ENCODE measurements around the gene KIF18B.

Gene KIF18B

GRCh38 chr17:44934745-44935105 is 12.8 kb downstream of the KIF18B start:
- TF ChIP-seq SUZ12 (IDR thresholded peaks at IDR 0.05; ENCODE audit: extremely low read depth, insufficient read depth, insufficient read length) (no peak), ZNF274 (IDR thresholded peaks at IDR 0.05; ENCODE audit: low read depth, low read length) (no peak), YY1 (IDR thresholded peaks at IDR 0.05; ENCODE audit: insufficient read depth, insufficient read length) (no peak)
- no peak for DNase-seq (ENCODE audit: low read depth, low spot score)
- peaks cover 88% of the 10 kb centered on the region for H3K36me3 ChIP-seq (ENCODE audit: insufficient read depth, insufficient read length, low read length)
- H3K4me1 ChIP-seq (ENCODE audit: insufficient read depth, insufficient read length), result no peaks in the 10 kb centered on the region
- H3K9ac ChIP-seq (ENCODE audit: insufficient read length, low read depth), result no peak overlapping the region
- H3K27me3 ChIP-seq (ENCODE audit: insufficient read depth, insufficient read length), result no peaks in the 10 kb centered on the region
- H3K9me3 ChIP-seq (ENCODE audit: insufficient read depth, low read length), result peaks cover 6% of the 10 kb centered on the region; the same call in 1 of the 2 replicates
- no peak overlapping the region for H3K4me3 ChIP-seq (ENCODE audit: insufficient read length, low read depth)

- peaks cover 89% of the 10 kb centered on the region for H3K36me3 ChIP-seq (ENCODE audit: insufficient read depth, insufficient read length, low read length)
- H3K9ac ChIP-seq (ENCODE audit: insufficient read length, low read depth), result no peak overlapping the region
- H3K4me1 ChIP-seq (ENCODE audit: insufficient read depth, insufficient read length), result no peaks in the 10 kb centered on the region
- TF ChIP-seq ZNF274 (IDR thresholded peaks at IDR 0.05; ENCODE audit: low read depth, low read length) (no peak), YY1 (IDR thresholded peaks at IDR 0.05; ENCODE audit: insufficient read depth, insufficient read length) (no peak), SUZ12 (IDR thresholded peaks at IDR 0.05; ENCODE audit: extremely low read depth, insufficient read depth, insufficient read length) (no peak)
- no peak for DNase-seq (ENCODE audit: low read depth, low spot score)
- no peak overlapping the region for H3K4me3 ChIP-seq (ENCODE audit: insufficient read length, low read depth)
- no peaks in the 10 kb centered on the region for H3K27me3 ChIP-seq (ENCODE audit: insufficient read depth, insufficient read length)
- peaks cover 6% of the 10 kb centered on the region; the same call in 1 of the 2 replicates for H3K9me3 ChIP-seq (ENCODE audit: insufficient read depth, low read length)
Observed at GRCh38 chr17:44933824-44934744, 13.5 kb downstream of the KIF18B start.

GRCh38 chr17:44932787-44933097 is 14.8 kb downstream of the KIF18B start:
- TF ChIP-seq SUZ12 (IDR thresholded peaks at IDR 0.05; ENCODE audit: extremely low read depth, insufficient read depth, insufficient read length) (no peak), YY1 (IDR thresholded peaks at IDR 0.05; ENCODE audit: insufficient read depth, insufficient read length) (no peak), ZNF274 (IDR thresholded peaks at IDR 0.05; ENCODE audit: low read depth, low read length) (no peak)
- H3K27me3 ChIP-seq (ENCODE audit: insufficient read depth, insufficient read length), result no peaks in the 10 kb centered on the region
- no peaks in the 10 kb centered on the region for H3K9me3 ChIP-seq (ENCODE audit: insufficient read depth, low read length)
- H3K4me1 ChIP-seq (ENCODE audit: insufficient read depth, insufficient read length), result no peaks in the 10 kb centered on the region
- no peak overlapping the region for H3K4me3 ChIP-seq (ENCODE audit: insufficient read length, low read depth)
- no peak overlapping the region for H3K9ac ChIP-seq (ENCODE audit: insufficient read length, low read depth)
- no peak for DNase-seq (ENCODE audit: low read depth, low spot score)
- peaks cover 92% of the 10 kb centered on the region for H3K36me3 ChIP-seq (ENCODE audit: insufficient read depth, insufficient read length, low read length)

- no peak overlapping the region for H3K9ac ChIP-seq (ENCODE audit: insufficient read length, low read depth)
- H3K36me3 ChIP-seq (ENCODE audit: insufficient read depth, insufficient read length, low read length), result peaks cover 93% of the 10 kb centered on the region
- no peaks in the 10 kb centered on the region for H3K27me3 ChIP-seq (ENCODE audit: insufficient read depth, insufficient read length)
- no peak for TF ChIP-seq SUZ12 (IDR thresholded peaks at IDR 0.05; ENCODE audit: extremely low read depth, insufficient read depth, insufficient read length)
- TF ChIP-seq YY1 (IDR thresholded peaks at IDR 0.05; ENCODE audit: insufficient read depth, insufficient read length), result no peak
- no peak for TF ChIP-seq ZNF274 (IDR thresholded peaks at IDR 0.05; ENCODE audit: low read depth, low read length)
- no peak overlapping the region for H3K4me3 ChIP-seq (ENCODE audit: insufficient read length, low read depth)
- H3K4me1 ChIP-seq (ENCODE audit: insufficient read depth, insufficient read length), result no peaks in the 10 kb centered on the region
- H3K9me3 ChIP-seq (ENCODE audit: insufficient read depth, low read length), result no peaks in the 10 kb centered on the region
- DNase-seq (ENCODE audit: low read depth, low spot score), result no peak
Observed at GRCh38 chr17:44932096-44932786, 15.3 kb downstream of the KIF18B start.

GRCh38 chr17:44931376-44931775 is 16.2 kb downstream of the KIF18B start:
- Histone ChIP-seq H3K36me3 (ENCODE audit: insufficient read depth, insufficient read length, low read length) (peaks cover 98% of the 10 kb centered on the region), H3K9ac (ENCODE audit: insufficient read length, low read depth) (no peak overlapping the region), H3K4me1 (ENCODE audit: insufficient read depth, insufficient read length) (no peaks in the 10 kb centered on the region), H3K9me3 (ENCODE audit: insufficient read depth, low read length) (no peaks in the 10 kb centered on the region), H3K27me3 (ENCODE audit: insufficient read depth, insufficient read length) (no peaks in the 10 kb centered on the region), H3K4me3 (ENCODE audit: insufficient read length, low read depth) (no peak overlapping the region)
- no peak for DNase-seq (ENCODE audit: low read depth, low spot score)
- TF ChIP-seq YY1 (IDR thresholded peaks at IDR 0.05; ENCODE audit: insufficient read depth, insufficient read length), result no peak
- no peak for TF ChIP-seq ZNF274 (IDR thresholded peaks at IDR 0.05; ENCODE audit: low read depth, low read length)
- TF ChIP-seq SUZ12 (IDR thresholded peaks at IDR 0.05; ENCODE audit: extremely low read depth, insufficient read depth, insufficient read length), result no peak

- H3K9me3 ChIP-seq (ENCODE audit: insufficient read depth, low read length), result no peaks in the 10 kb centered on the region
- DNase-seq (ENCODE audit: low read depth, low spot score), result no peak
- no peaks in the 10 kb centered on the region for H3K27me3 ChIP-seq (ENCODE audit: insufficient read depth, insufficient read length)
- H3K4me1 ChIP-seq (ENCODE audit: insufficient read depth, insufficient read length), result no peaks in the 10 kb centered on the region
- TF ChIP-seq ZNF274 (IDR thresholded peaks at IDR 0.05; ENCODE audit: low read depth, low read length) (no peak), YY1 (IDR thresholded peaks at IDR 0.05; ENCODE audit: insufficient read depth, insufficient read length) (no peak), SUZ12 (IDR thresholded peaks at IDR 0.05; ENCODE audit: extremely low read depth, insufficient read depth, insufficient read length) (no peak)
- H3K36me3 ChIP-seq (ENCODE audit: insufficient read depth, insufficient read length, low read length), result peaks cover 98% of the 10 kb centered on the region
- no peak overlapping the region for H3K4me3 ChIP-seq (ENCODE audit: insufficient read length, low read depth)
- H3K9ac ChIP-seq (ENCODE audit: insufficient read length, low read depth), result no peak overlapping the region
Observed at GRCh38 chr17:44930667-44931066, 16.9 kb downstream of the KIF18B start.

Data from NT2/D1 (cell line).